Spinal cord (tissue), 10 donors: ENCODE measurements around the gene CALN1. TPM values are rescaled to one million over a fixed set of nuclear protein-coding genes. Genes with fewer than 3 reads are reported as not detected.

Source experiments
- DNase-seq, 6 donors: peaks; one replicate each; pipeline versions ENCODE4 v3.0.0 to v3.0.0-alpha.2; 2013 to 2015; ENCODE audit warnings: low spot score in 6 of 6, low read depth in 4 of 6
- H3K27ac ChIP-seq: one replicate; pipeline ENCODE4 v1.5.1; 2013; ENCODE audit warnings: low read depth, low read length, control low read depth
- H3K27me3 ChIP-seq: one replicate; pipeline ENCODE4 v1.6.1; 2013; ENCODE audit warnings: low read length; ENCODE audit not compliant: control insufficient read depth, insufficient read depth
- H3K36me3 ChIP-seq: one replicate; pipeline ENCODE4 v1.6.1; 2013; ENCODE audit warnings: low read length; ENCODE audit not compliant: control insufficient read depth, insufficient read depth
- H3K4me1 ChIP-seq: one replicate; pipeline ENCODE4 v1.6.1; 2013; ENCODE audit warnings: low read length; ENCODE audit not compliant: control insufficient read depth, insufficient read depth
- H3K4me3 ChIP-seq: one replicate; pipeline ENCODE4 v1.5.1; 2013; ENCODE audit warnings: low read depth, low read length, control low read depth
- H3K9me3 ChIP-seq: one replicate; pipeline ENCODE4 v1.6.1; 2013; ENCODE audit warnings: low read length; ENCODE audit not compliant: control insufficient read depth, insufficient read depth
- WGBS: methylation state at CpG from one replicate; pipeline ENCODE4 v1.1.5; 2013; ENCODE audit warnings: missing lambda C conversion rate; ENCODE audit not compliant: insufficient coverage; 5-methylcytosine and 5-hydroxymethylcytosine counted together
- polyA plus RNA-seq, 2 donors: library from polyadenylated mRNA; unstranded; fragments of 120-200 nt; gene quantifications; one replicate each; pipeline ENCODE4 v1.2.1, GENCODE V29; 2013; ENCODE audit not compliant: insufficient read length in 2 of 2
- total RNA-seq, 2 donors: library from RNA; depleted of rRNA in 1 of 2; stranded (reverse); fragments of 120-200 nt in 1 of 2; fragments of >200 nt in 1 of 2; gene quantifications; one replicate each; pipeline versions ENCODE4 v1.2.3 to v1.2.4, GENCODE V29; 2013 to 2014
- donor health status: healthy.

The CALN1 gene
- total and polyA plus RNA-seq, 4 donors, result 14.7 to 30.0 (median 22.1) TPM

DNA sequence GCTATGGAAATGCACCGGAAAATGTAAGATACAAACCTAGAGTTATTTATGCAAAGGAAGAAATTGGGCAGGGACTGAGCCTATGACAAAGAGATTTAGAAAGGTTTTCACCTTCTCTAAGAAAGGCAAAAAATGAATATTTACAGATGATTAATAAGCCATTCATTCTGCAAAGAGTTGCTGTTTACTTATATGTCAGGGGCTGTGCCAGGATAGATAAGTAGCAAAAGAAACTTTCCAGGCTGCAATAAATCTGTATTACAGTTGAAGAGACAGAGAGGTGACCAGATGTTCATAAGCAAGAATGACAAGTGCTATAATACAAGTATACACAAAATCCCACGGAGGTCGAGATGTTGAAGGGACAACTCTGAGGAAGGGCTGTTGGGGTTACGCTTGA, 299.6 kb downstream of the CALN1 start:
- H3K4me1 ChIP-seq, result no peaks in the 10 kb centered on the region
- no peak overlapping the region for H3K27ac ChIP-seq
- no peak overlapping the region for H3K4me3 ChIP-seq
- no peaks in the 10 kb centered on the region for H3K27me3 ChIP-seq
- no peak for DNase-seq
- 89% methylated on average over 3 of the region's 4 CpGs for WGBS
- peaks cover 2% of the 10 kb centered on the region for H3K9me3 ChIP-seq
- no peaks in the 10 kb centered on the region for H3K36me3 ChIP-seq

- no peaks in the 10 kb centered on the region for H3K27me3 ChIP-seq
- peak in 1 of 6 donors; percentile 84 for DNase-seq
- WGBS, result 78% methylated on average over 5 of the region's 8 CpGs
- no peak overlapping the region for H3K4me3 ChIP-seq
- H3K4me1 ChIP-seq, result no peaks in the 10 kb centered on the region
- no peak overlapping the region for H3K27ac ChIP-seq
- H3K36me3 ChIP-seq, result no peaks in the 10 kb centered on the region
- H3K9me3 ChIP-seq, result peaks cover 3% of the 10 kb centered on the region
Observed at GRCh38 chr7:72111086-72111485, 301.1 kb downstream of the CALN1 start.

GRCh38 chr7:72109566-72109965, 302.6 kb downstream of the CALN1 start:
- Histone ChIP-seq H3K36me3 (no peaks in the 10 kb centered on the region), H3K4me1 (no peaks in the 10 kb centered on the region), H3K4me3 (no peak overlapping the region), H3K27ac (no peak overlapping the region), H3K9me3 (peaks cover 3% of the 10 kb centered on the region), H3K27me3 (no peaks in the 10 kb centered on the region)
- no peak for DNase-seq
- WGBS, result 100% methylated on average over 2 of the region's 8 CpGs

GRCh38 chr7:72106405-72106804, 305.7 kb downstream of the CALN1 start:
- Histone ChIP-seq H3K27me3 (no peaks in the 10 kb centered on the region), H3K27ac (no peak overlapping the region), H3K4me1 (no peaks in the 10 kb centered on the region), H3K9me3 (peaks cover 3% of the 10 kb centered on the region), H3K4me3 (no peak overlapping the region), H3K36me3 (no peaks in the 10 kb centered on the region)
- DNase-seq, result no peak
- 67% methylated on average over 1 of the region's 1 CpG for WGBS

GRCh38 chr7:72101444-72101843, 310.7 kb downstream of the CALN1 start:
- H3K4me1 ChIP-seq, result peaks cover 4% of the 10 kb centered on the region
- H3K27me3 ChIP-seq, result no peaks in the 10 kb centered on the region
- WGBS, result 88% methylated on average over 6 of the region's 6 CpGs
- no peaks in the 10 kb centered on the region for H3K9me3 ChIP-seq
- no peaks in the 10 kb centered on the region for H3K36me3 ChIP-seq
- no peak overlapping the region for H3K27ac ChIP-seq
- no peak overlapping the region for H3K4me3 ChIP-seq
- DNase-seq, result no peak

- Histone ChIP-seq H3K9me3 (no peaks in the 10 kb centered on the region), H3K4me1 (peaks cover 4% of the 10 kb centered on the region), H3K4me3 (no peak overlapping the region), H3K36me3 (no peaks in the 10 kb centered on the region), H3K27me3 (no peaks in the 10 kb centered on the region), H3K27ac (no peak overlapping the region)
- 70% methylated on average over 2 of the region's 6 CpGs for WGBS
- DNase-seq, result peak in 1 of 6 donors; percentile 13
Observed at GRCh38 chr7:72099784-72100183, 312.4 kb downstream of the CALN1 start.

DNA sequence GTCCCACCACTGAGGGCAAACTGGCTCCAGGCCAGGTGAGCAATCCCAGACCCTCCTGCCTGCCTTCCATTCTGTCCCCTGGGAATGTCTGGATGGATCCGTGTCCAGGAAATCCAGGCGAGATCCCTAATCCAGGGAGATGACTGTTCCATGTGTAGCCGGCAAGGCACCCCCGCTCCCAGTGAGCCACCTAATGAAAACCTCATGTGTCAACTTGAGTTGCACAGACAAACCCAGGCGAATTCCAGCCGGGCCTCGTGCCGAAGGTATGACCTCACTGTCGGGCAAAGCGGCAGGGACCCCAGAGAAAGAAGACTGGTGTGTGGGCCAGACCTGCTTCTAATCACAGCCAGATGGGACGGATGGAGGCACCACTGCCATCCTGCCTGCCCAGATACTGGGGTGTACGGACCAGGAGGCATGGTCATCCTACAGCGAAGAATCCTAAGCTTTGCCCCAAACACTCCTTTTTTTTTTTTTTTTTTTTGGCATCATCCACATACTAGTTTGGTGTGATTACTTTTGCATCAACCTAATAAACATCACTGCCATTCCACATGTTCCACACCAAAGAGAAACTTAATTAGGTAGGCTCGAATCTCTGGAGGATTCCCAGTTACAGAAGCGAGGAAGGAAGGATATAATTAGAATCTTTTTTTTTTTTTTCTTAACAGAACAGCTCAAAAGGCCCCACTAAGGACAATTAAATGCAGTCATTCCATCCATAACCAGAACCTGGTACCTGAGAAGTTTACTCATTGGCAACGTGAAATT, 313.1 kb downstream of the CALN1 start:
- WGBS, result 75% methylated on average over 12 of the region's 16 CpGs
- H3K4me3 ChIP-seq, result no peak overlapping the region
- H3K4me1 ChIP-seq, result peaks cover 4% of the 10 kb centered on the region
- H3K9me3 ChIP-seq, result no peaks in the 10 kb centered on the region
- peak in 3 of 6 donors; percentile 8 to 89 (median 11) for DNase-seq
- no peak overlapping the region for H3K27ac ChIP-seq
- H3K36me3 ChIP-seq, result no peaks in the 10 kb centered on the region
- H3K27me3 ChIP-seq, result no peaks in the 10 kb centered on the region

- no CpG with 5 or more reads among the region's 3 CpGs for WGBS
- no peak overlapping the region for H3K4me3 ChIP-seq
Observed at GRCh38 chr7:72097226-72097625, 314.9 kb downstream of the CALN1 start.

GRCh38 chr7:72092769-72093168, 319.4 kb downstream of the CALN1 start:
- DNase-seq, result no peak
- H3K36me3 ChIP-seq, result no peaks in the 10 kb centered on the region
- WGBS, result 93% methylated on average over 2 of the region's 5 CpGs
- no peak overlapping the region for H3K27ac ChIP-seq
- no peaks in the 10 kb centered on the region for H3K4me1 ChIP-seq
- no peaks in the 10 kb centered on the region for H3K9me3 ChIP-seq
- no peak overlapping the region for H3K4me3 ChIP-seq
- no peaks in the 10 kb centered on the region for H3K27me3 ChIP-seq

More at GRCh38 chr7:72097226-72097625, 314.9 kb downstream of the CALN1 start:
- no peak for DNase-seq
- peaks cover 4% of the 10 kb centered on the region for H3K4me1 ChIP-seq
- no peaks in the 10 kb centered on the region for H3K36me3 ChIP-seq
- no peaks in the 10 kb centered on the region for H3K9me3 ChIP-seq
- H3K27me3 ChIP-seq, result no peaks in the 10 kb centered on the region
- H3K27ac ChIP-seq, result no peak overlapping the region

- 90% methylated on average over 4 of the region's 5 CpGs for WGBS
- H3K9me3 ChIP-seq, result no peaks in the 10 kb centered on the region
- H3K27me3 ChIP-seq, result no peaks in the 10 kb centered on the region
- no peak for DNase-seq
- H3K27ac ChIP-seq, result no peak overlapping the region
- no peak overlapping the region for H3K4me3 ChIP-seq
- no peaks in the 10 kb centered on the region for H3K36me3 ChIP-seq
- H3K4me1 ChIP-seq, result no peaks in the 10 kb centered on the region
Observed at GRCh38 chr7:72087926-72088325, 324.2 kb downstream of the CALN1 start.
